Hematopoietic multipotent progenitor cell treated with erythropoietin and hydrocortisone succinate and interleukin-3 and kit ligand, for 17 days (in vitro differentiated cells): ENCODE results near the gene ZDHHC14.
"Not testable (repeated sequence)": the region's sequence is repeated elsewhere in the genome, so short reads cannot be mapped to it uniquely, and the experiment has no call there.

Experiments
- DNase-seq: peaks from one replicate; pipeline ENCODE4 v3.0.0-alpha.2; 2015; ENCODE audit warnings: low spot score

Gene ZDHHC14

DNA sequence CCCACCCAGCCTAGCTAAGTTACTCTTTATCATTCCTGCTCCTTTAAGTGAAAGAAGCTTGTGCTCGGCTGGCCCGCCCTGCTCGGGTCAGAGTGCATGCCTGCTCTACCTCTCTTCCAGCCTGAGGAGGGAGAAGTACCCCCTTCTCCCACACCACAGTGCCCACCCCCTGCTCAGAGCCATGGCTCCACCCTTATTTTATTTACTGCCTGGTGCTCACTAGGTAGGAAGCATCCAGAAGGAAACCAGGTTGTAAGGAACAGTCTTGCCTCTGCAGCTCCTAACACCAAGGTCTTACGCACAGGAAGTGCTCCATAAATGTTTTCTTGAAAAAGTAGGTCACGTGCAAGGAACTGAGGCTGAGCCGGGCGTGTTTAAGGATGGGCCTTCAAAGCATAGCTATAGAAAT is 336.4 kb downstream of the ZDHHC14 start:
- no peak for DNase-seq

DNA sequence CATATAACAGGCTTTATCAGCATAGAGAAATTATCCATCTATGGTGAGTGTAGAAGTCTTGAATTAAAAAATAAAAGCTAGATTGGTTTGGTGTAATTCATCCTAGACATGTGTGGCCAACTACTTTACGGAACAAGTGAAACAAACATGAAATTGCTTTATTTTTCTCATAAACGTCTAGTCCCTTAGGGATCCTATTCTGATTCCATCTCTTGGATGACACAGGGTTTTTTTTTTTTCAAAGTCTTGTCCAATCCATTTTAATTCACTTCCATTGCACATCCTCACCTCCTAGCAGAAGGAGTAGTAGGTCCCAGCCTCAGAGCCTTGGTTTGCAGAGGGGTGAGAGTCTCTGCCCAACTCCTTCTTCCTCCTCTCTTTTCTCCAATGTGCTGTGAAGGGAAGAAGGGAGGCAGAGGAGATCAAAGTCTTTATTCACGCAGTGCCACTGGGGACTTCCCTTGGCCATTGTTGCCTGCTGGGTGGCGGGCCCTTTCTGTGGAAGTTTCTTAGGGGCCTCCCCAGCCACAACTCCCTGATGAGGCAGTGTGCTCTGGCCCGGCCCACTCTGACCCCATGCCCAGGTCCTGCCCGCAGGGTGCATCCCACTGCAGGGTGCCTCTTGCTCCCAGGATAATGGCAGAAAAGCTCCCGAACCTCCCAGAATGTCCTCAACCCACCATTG is 337.7 kb downstream of the ZDHHC14 start:
- no peak for DNase-seq

DNA sequence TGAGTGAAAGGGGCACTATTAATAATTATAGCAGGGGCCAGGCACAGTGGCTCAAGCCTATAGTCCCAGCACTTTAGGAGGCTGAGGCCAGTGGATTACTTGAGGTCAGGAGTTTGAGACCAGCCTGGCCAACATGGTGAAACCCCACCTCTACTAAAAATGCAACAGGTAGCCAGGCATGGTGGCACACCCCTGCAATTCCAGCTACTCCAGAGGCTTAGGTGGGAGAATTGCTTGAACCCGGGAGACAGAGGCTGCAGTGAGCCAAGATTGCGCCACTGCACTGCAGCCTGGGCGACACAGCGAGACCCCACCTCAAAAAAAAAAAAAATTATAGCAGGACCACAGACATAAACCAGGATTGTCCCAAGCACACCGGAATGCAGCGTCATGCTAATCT is 340.0 kb downstream of the ZDHHC14 start:
- DNase-seq, result not testable (repeated sequence)

DNA sequence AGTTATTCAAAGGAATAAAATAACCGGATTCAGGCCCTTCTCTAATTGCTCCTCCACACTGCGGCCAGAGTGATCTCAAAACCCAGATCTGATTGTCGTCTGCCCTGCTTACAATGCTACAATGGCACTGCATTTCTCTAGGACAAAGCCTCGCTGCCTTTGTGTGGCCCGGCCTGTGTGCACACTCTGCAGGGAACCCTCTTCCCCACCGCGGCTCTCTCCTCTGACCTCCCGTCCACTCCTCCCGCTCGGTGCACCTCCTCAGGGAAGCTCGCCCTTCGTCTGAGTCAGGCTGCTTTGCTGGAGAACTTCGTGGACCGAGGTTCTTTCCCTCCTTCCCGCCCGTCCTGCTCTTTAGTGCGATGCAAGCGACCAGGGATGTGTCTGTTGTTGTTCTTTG is 340.4 kb downstream of the ZDHHC14 start:
- no peak for DNase-seq

DNA sequence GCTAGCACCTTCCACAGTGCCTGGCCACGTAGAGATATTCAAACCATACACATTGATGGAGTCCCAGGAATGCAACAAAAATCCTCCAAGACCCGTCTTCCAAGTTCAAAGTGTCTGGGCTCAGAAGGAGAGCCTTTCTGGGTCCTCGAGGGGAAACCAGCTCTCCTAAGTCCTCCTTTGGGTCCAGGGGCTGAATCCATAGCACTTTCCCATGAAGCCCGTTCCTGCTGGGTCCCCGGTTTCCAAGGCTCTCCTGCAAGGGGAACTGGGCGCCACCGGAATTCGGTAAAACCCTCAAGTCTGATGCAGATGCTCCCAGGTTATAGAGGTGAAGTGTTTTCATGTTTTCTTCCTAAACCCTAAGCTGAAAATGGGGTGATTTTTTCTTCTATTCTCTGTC is 340.8 kb downstream of the ZDHHC14 start:
- DNase-seq, result no peak

DNA sequence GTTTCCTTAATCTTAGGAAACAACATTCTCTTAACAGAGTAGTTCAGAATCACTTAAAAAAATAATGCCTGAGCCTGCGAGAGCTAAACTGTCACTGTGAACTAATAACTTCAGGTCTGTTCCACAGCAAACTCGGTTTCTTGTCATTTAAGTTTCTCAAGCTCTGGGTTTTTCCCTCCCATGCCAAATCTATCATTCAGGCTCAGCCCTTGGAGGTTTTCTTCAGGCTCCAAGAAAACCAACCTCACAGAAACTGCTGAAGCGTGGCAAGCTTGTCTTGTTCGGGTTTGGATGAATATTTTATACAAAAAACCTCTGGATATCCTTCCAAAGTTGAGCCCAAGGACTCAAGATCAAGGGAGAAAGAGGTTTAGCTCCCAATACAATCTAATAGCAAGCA is 342.4 kb downstream of the ZDHHC14 start:
- no peak for DNase-seq

DNA sequence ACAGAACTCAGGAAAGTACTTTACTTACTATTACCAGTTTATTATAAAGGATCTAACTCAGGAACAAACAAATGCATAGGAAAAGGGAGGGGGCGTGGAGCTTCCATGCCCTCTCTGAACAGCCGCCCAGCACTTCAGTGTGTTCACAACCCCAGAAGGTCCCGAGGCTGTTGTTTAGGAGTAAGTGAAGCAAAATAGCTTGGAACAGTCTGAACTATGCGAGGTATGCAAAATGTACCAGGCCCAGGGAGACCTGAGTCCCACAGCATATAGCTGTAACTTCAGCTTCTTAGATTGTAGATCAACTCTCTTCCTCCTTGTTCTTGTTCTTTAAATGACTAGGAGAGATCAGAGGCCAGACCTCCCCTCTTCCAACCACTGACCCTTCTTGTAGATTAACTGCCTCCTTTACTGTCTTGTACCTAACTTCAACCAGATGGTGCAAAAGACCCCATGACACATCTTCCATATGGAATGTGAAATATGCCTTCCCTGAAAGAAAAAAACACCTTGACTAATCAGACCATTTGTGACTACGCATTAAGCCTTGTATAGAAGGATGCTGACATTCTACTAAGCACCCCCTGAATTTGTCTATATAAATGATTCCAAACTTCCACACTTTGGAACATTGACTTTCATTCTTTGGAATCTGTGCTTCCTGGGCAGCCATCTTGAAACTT is 343.3 kb downstream of the ZDHHC14 start:
- DNase-seq, result no peak

DNA sequence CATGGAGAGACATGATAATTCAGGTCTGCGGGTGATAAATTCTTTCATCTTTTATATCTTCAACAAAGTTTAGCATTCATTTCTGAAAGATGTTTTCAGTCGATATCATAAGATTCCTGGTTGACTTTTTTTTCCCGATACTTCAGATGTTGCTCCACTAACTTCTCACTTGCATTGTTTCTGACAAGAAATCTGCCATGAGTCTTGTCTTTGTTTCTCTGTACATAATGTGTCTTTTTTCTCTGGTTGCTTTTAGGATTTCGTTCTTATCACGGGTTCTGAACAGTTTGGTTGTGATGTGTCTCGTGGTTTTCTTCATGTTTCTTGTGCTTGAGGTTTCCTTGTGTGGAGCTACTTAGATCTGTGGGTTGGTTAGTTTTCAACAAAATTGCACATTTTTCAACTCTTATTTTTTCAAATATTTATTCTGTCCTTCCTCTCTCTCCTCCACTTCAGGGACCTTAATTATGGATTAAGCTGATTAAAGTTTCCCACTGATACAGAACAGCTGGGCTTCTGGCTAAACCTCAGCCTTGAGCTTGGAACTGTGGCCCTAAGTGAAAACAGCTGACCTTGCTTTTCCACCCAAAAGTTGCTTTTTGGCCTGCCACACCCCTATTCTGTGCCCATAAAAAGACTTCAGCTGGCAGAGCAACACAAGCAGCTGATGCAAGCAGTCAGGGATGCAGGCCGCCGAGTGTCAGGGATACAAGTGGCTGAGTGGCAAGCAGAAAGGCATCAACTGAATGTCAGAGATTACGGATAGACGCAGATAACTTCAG is 344.2 kb downstream of the ZDHHC14 start:
- no peak for DNase-seq

DNA sequence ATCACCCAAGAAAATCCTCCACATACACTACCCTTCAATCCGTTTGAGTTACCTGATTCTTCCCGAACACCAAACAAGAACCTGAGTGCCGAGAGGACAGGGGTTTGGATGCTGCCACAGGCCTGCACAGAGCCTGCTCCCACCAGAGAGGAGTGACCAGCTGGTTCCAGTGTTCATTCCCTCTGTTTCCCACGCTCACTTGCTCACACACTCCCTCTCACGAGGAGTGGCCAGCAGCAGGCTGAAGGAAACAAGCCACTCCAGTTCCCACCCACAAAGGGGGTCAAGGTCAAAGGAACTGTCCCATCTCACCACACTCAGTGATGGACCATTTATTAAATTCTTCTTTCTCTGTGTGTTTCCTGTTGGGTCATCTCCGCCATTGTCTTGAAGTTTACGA is 344.8 kb downstream of the ZDHHC14 start:
- no peak for DNase-seq

DNA sequence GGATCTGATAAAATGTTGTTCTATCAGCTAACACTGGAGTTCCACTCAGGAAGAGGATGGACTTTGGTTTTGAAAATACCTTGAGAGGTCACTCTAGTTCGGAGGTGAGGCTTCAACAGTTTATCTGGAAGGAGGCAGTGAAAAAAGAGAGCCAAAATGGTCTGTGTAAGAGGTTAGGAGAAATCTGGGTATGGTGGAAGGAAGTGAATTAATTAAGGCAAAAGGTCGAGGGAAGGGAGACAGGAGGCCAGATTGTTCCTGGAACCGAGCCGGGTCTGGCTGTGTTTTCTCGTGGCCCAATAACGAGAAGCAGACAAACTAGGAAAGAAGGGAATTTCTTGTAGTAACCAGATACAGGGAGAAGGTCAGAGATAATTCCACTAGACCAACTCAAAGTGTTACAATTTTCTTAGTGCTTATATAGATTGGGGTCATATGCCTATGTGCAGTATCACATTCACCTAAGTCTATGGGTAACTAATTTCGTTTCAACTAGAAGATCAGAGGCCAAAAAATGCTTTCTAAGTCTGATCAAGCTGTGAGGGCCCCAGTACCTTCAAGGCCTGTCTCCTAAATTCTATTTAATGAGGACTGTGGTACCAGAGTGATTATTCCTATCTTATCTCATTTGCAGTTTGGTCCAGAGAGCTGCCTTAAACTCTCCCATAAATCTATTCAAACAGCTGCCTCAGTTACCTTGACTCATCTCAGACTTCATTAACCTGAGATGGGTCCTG is 346.1 kb downstream of the ZDHHC14 start:
- DNase-seq, result no peak
